HepG2 (cell line): ENCODE data around the gene RPP25L. TPM values are rescaled to one million over a fixed set of nuclear protein-coding genes. Genes with fewer than 3 reads are reported as not detected.

Experiments used
- CENPT ChIP-seq: sonication (generic); formaldehyde crosslinking; IDR thresholded peaks from 2 replicates; pipeline ENCODE4 v1.8.0; 2022; ENCODE audit warnings: low read depth, mild to moderate bottlenecking, moderate library complexity, missing genetic modification reagents
- FOXO4 ChIP-seq: sonication (generic); formaldehyde crosslinking; conservative IDR thresholded peaks from 2 replicates; pipeline ENCODE4 v1.8.1; 2023; ENCODE audit warnings: missing genetic modification reagents
- JUN ChIP-seq: sonication (generic); formaldehyde crosslinking; IDR thresholded peaks from 2 replicates; pipeline ENCODE4 v1.4.0; 2020; ENCODE audit warnings: mild to moderate bottlenecking, missing genetic modification reagents
- MTF2 ChIP-seq: sonication (generic); formaldehyde crosslinking; IDR thresholded peaks from 2 replicates; pipeline ENCODE4 v1.5.0; 2020; ENCODE audit warnings: missing genetic modification reagents, borderline replicate concordance
- SATB2 ChIP-seq: sonication (generic); formaldehyde crosslinking; IDR thresholded peaks from 2 replicates; pipeline ENCODE4 v1.5.0; 2020; ENCODE audit warnings: missing genetic modification reagents
- SSRP1 ChIP-seq: IDR thresholded peaks from 2 replicates; pipeline ENCODE4 v1.6.1; 2016; ENCODE audit warnings: control low read depth
- THAP11 ChIP-seq: IDR thresholded peaks from 2 replicates; pipeline ENCODE4 v1.6.1; 2016; ENCODE audit warnings: missing biosample characterization, missing genetic modification reagents
- ZBTB4 ChIP-seq: sonication (generic); formaldehyde crosslinking; IDR thresholded peaks from 2 replicates; pipeline ENCODE4 v1.4.0; 2020; ENCODE audit warnings: missing genetic modification reagents, mild to moderate bottlenecking, borderline replicate concordance
- ZNF256 ChIP-seq: sonication (generic); formaldehyde crosslinking; conservative IDR thresholded peaks from 2 replicates; pipeline ENCODE4 v1.4.0; 2020; ENCODE audit warnings: missing genetic modification reagents
- ZNF569 ChIP-seq: sonication (generic); formaldehyde crosslinking; IDR thresholded peaks from 2 replicates; pipeline ENCODE4 v1.5.0; 2020; ENCODE audit warnings: mild to moderate bottlenecking, missing genetic modification reagents, moderate library complexity, borderline replicate concordance
- ZNF749 ChIP-seq: sonication (generic); formaldehyde crosslinking; IDR thresholded peaks from 2 replicates; pipeline ENCODE4 v1.8.0; 2022; ENCODE audit warnings: mild to moderate bottlenecking, missing genetic modification reagents, moderate library complexity, borderline replicate concordance
- ZNF761 ChIP-seq: sonication (generic); formaldehyde crosslinking; conservative IDR thresholded peaks from 2 replicates; pipeline ENCODE4 v1.4.0; 2020; ENCODE audit warnings: mild to moderate bottlenecking, missing genetic modification reagents
- polyA plus RNA-seq, 8 experiments: library from polyadenylated mRNA; depleted of rRNA in 3 of 8; stranded (reverse) in 7 of 8; unstranded in 1 of 8; fragments of >200 nt; fragmentation: Illumina TruSeq in 4 of 8; extraction: Trizol in 4 of 8; gene quantifications; 2 replicates each; pipeline versions ENCODE4 v1.2.1 to v1.2.3, GENCODE V29; 2011 to 2016; ENCODE audit warnings: low read depth in 4 of 8, missing spikeins in 1 of 8, mixed read lengths in 1 of 8; ENCODE audit not compliant: insufficient read depth in 1 of 8
- total RNA-seq, 5 experiments: library from RNA; depleted of rRNA; stranded (reverse); fragments of >200 nt; fragmentation: Illumina TruSeq; extraction: Trizol; gene quantifications; 2 replicates each; pipeline ENCODE4 v1.2.3, GENCODE V29; 2016; ENCODE audit warnings: low read depth in 1 of 5

The RPP25L gene
- total and polyA plus RNA-seq, 2 of the 13 experiments (the other 11 are each of a cell fraction or from before 2014, with no cell fraction given): 24.5 to 27.3 TPM

- TF ChIP-seq MTF2: no peak
- TF ChIP-seq ZNF749 (CRISPR knock-in tag): no peak
- TF ChIP-seq ZBTB4 (CRISPR knock-in tag): no peak
- no peak for TF ChIP-seq ZNF761 (CRISPR knock-in tag)
- TF ChIP-seq ZNF256 (CRISPR knock-in tag): no peak
- TF ChIP-seq SATB2 (CRISPR knock-in tag): no peak
- TF ChIP-seq JUN (CRISPR knock-in tag): no peak
- no peak for TF ChIP-seq ZNF569
- peak; percentile 80 for TF ChIP-seq THAP11 (CRISPR knock-in tag)
- TF ChIP-seq SSRP1: no peak
- TF ChIP-seq FOXO4: no peak
- TF ChIP-seq CENPT (CRISPR knock-in tag): no peak
Measured at GRCh38 chr9:34620061-34620994, 8.4 kb upstream of the RPP25L start, which contains the start of gene DCTN3 (continued).
